NCI-H1436 (cell line): ENCODE data around the gene NIPA2.
"Not testable (repeated sequence)": the region's sequence is repeated elsewhere in the genome, so short reads cannot be mapped to it uniquely, and the experiment has no call there.

Experiments used
- DNase-seq: peaks from one replicate; lab custom pipeline; 2025; lab: John Stamatoyannopoulos, UW

NIPA2 gene

GRCh38 chr15:22838292-22839042 lies at the start of gene NIPA2:
Gene NIPA2, plus strand, starts transcription at chr15:22838666. Its CDS starts 13,066 bp downstream, at chr15:22851732.
- DNase-seq = peak; percentile 98

- no peak for DNase-seq
These were observed 44.4 kb upstream of the NIPA2 start for GRCh38 chr15:22794063-22794462.

DNA sequence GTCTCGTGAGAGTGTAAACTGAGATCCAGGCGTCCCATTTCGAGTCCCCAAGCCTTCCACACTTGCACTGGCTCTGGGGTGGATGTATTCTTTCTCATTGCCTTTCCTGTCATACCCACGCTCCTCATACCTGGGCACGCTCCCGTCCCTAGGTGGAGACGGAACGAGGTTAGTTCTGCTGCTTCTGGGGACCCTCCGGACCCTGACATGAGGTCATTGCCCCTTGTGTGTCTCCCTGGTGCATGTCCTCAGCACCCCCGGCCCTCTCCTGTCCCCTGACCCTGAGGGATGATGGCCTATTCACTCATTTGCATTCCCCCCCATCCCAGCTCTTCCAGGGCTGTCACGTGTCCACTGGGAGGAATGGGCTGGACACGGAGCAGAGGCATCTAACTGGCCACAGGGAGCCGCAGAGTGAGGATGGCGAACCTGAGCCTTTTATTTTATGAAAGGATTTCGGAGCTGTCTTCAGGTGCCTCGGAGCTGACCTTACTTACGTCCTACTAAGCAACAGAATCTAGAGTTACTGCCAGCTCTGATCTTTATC lies 43.8 kb upstream of the NIPA2 start:
- DNase-seq = no peak

DNA sequence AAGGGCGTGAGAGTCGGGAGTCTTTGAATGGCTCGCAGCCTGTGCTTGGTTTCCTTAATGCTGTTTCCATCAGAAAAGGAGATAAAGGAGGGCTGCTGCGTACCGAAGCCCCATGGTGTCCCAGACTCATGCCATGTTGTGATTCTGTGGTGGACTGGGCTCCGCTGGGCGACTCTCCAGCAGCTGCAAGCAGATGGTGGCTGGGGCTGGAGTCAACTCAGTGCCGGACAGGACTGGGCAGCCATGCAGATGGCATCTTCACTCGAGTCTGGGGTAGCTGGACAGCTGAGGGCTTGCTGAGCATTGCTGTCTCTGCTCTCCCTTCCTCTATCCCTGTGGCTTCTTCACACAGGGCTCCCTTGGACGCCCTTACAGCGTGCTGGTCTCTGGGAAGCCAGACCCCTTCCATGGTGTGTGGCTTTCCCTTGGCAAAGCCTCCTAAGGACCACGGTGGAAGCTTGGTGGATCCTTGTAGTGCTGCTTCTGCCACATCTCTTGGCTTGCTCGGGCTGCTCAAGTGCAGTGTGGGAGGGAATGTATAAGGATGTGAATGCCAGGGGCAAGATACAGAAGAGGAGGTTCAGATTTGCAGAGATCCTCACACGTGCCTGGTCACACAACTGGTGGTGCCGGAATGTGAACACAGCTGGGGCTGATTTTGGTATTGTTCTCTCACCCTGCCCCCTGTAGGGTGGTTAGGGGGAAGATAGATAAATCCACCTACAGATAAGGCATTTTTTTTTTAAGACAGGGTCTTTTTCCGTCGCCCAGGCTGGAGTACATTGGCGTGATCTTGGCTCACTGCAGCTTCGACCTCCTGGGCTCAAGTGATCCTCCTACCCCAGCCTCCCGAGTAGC lies 43.0 kb upstream of the NIPA2 start:
- no peak for DNase-seq

GRCh38 chr15:22796079-22796478 lies 42.4 kb upstream of the NIPA2 start:
- DNase-seq = no peak

GRCh38 chr15:22799902-22800301 lies 38.6 kb upstream of the NIPA2 start:
- no peak for DNase-seq

DNA sequence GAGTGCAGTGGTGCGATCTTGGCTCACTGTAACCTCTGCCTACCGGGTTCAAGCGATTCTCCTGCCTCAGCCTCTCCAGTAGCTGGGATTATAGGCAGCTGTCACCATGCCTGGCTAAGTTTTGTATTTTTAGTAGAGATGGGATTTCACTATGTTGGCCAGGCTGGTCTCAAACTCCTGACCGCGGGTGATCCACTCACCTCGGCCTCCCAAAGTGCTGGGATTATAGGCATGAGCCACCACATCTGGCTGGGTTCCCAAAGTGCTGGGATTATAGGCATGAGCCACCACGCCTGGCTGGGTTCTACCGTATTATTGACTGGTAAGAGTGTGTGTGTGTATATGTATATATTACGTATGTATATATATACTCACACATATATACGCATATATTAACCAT lies 35.5 kb upstream of the NIPA2 start:
- not testable (repeated sequence) for DNase-seq

GRCh38 chr15:22806156-22806555 lies 32.3 kb upstream of the NIPA2 start:
- DNase-seq = no peak

DNA sequence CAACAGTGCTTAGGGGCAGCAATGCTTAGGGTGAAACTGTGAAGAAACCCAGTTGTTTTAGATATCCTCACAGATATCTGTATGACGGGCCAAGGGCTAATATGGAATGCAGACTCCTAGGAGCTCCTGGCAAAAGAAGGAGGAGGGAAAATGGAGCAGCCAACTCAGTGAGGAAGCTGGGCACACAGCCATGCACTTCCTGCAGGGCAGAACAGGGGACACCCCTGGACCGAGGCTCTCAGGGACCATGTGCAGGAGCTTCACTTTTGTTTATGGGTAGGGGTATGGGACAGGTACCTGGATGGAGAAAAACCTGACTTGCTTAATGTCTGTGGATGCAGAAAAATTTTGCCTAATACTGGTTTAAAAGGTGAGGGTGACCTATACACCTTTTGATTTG lies 31.8 kb upstream of the NIPA2 start:
- no peak for DNase-seq

DNA sequence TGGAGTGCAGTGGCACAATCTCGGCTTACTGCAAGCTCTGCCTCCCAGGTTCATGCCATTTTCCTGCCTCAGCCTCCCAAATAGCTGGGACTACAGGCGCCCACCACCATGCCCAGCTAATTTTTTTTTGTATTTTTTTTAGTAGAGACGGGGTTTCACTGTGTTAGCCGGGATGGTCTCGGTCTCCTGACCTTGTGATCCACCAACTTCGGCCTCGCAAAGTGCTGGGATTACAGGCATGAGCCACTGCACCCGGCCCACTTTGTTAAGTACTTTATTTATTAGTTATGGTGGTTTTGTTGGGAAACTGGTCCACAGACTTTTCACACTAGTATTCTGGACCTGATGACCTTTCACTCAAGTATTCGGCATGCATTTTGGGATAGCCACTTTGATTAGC lies 30.6 kb upstream of the NIPA2 start:
- not testable (repeated sequence) for DNase-seq

DNA sequence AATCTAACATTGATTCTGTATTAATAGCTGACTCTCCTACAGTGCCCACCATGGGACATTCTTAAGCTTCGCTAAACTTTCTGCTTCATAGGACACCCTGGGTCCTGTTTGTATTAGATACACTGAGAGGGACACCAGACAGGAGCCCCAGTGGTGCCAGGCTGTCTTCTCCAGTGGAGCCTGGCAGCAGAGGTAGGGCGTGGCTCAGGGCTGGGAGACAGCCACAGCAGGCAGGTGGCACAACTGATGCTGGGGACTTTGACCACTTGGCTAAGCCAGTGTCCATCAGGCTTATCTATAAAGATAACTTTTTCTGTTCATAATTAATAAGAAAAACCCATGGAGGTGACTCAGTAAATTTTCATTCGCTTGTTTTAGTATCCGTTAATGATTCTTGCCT lies 30.2 kb upstream of the NIPA2 start:
- DNase-seq = no peak

DNA sequence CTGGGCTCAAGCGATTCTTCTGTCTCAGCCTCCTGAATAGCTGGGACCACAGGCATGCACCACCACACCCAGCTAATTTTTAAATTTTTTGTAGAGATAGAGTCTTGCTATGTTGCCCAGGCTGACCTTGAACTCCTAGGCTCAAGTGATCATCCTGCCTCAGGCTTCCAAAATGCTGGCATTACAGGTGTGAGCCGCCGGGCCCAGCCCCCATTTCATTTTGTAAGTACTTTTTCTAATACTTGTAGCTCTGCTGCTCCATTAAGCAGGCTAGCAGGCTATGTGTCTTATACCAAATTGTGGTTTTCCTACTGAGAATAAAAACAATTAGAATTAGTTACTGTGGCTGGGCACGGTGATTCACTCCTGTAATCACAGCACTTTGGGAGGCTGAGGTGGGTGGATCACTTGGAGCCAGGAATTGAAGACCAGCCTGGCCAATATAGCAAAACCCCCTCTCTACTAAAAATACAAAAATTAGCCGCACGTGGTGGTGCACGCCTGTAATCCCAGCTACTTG lies 29.6 kb upstream of the NIPA2 start:
- DNase-seq = no peak

DNA sequence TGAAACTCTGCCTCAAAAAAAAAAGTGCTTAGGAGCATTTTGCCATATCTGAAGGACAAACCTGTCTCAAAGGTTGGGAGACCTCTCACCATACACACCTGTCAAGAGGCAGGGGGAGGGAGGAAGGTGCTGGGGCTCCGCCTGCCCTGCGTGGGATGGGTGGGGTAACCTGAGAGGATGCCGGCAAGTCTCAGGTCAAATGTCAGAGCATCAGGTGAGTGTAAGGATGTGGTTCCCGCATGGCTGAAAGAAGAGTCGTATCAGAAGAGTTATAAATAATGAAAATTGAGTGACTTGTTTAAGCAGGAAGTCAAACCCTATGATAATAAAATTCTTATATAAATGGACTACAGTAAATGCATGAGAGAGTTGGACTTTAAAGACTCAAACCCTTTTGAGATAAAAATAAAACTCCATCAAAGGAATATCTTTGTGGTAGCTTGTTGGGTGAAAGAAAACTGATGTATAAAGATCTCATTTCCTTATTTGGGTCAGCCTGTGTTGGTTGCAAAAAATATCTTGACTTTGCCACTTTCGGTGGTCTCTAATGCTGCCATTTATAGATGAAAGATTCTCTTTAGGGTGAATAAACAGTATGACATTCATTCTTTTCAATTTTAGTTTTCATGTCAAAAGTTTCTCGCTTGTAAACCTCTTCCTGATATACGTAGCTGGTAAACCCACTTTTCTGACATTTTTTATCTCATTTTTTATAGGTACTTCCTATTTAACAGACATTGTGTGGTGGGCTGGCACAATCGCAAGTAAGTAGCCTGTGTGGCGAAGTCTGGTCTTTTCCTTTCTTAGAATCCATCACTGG lies 28.2 kb upstream of the NIPA2 start:
- no peak for DNase-seq

DNA sequence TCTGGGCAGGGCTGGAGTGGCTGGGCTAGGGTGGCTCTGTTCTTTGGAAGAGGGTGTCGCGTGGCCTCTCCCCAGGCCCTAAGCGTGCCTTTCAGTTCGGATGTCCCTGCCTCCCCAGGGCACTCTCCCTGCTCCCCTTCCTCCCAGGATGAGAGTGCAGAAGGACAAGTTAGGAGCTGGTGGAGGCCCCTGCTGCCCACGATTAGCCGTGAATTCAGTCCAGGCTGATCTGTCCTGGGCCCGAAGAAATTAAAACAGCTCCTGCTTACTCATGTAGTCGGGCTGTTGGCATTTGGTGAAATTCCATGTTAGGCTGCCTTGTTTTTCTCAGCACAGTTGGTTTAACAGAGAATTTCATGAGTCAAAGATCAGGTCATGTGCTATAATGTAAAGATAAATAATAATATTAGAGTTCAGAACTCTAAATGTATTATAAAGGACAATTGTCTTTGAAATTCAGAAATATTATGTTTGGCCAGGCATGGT lies 27.6 kb upstream of the NIPA2 start:
- no peak for DNase-seq

DNA sequence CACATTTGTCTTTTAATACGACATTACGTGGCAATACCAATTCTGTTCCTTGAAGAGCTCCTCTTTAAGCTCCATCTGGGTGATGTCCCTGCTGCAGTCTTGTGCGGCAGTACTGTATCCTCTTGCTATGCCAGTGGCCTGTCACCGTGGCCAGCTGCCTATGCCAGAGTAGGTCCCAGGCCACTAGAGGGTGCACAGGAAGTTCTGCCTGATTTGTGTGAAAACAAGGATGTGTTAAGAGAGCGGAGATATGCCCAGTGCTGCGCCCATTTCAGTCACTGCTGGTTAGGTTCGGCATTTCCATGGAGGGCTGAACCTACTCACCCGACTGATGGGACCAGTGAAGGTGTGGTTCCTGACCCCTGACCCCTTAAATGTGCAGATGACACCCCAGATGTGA lies 26.8 kb upstream of the NIPA2 start:
- no peak for DNase-seq

DNA sequence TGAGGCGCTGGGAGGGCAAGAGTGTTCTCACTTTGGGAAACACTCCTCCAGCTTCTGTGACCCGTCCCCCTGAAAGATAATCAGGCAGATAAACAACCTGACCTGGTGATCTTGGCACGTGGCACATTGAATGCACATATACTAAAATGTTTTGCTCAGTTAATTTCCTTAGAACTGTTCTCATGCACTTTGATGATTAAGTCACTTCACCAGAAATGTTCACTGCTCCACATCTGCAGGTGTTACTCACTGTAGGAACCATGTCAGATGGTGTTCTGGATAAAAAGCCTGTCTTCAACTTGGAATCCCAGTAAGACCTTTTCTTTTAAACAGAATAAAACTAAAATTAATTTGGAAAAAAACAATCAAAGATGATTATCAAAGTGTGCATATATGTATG lies 24.6 kb upstream of the NIPA2 start:
- no peak for DNase-seq

DNA sequence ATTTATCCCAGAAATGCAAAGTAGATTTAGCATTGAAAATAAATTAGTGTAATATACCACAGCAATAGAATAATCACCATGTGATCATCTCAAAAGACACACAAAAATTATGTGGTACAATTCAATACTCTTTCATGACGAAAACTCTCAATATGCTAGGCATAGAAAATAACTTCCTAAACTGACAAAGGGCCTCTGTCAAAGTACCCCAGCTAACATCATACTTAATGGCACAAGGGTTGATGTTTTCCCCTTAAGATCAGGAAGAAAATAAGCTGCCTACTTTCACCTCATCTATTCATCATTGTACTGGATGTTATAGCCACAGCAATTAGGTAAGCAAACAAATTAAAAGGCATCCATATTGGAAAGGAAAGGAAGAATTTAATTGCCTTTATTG lies 22.7 kb upstream of the NIPA2 start:
- peak; percentile 46 for DNase-seq

DNA sequence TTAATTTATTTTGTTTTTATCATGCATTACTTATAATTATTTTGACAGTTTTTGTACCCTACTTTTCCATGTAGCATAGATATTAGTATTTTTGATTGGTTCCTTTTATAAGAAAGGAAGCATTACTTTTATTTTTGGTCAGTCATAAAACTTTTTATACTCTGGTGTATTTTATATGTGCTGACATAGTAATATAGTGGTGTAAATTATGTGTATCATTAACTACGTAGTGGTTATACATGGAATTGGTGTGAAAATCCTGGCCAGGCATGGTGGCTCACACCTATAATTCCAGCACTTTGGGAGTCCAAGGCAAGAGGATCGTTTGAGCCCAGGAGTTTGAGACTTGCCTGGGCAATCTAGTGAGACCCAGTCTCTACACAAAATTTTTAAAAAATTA lies 18.8 kb upstream of the NIPA2 start:
- no peak for DNase-seq

DNA sequence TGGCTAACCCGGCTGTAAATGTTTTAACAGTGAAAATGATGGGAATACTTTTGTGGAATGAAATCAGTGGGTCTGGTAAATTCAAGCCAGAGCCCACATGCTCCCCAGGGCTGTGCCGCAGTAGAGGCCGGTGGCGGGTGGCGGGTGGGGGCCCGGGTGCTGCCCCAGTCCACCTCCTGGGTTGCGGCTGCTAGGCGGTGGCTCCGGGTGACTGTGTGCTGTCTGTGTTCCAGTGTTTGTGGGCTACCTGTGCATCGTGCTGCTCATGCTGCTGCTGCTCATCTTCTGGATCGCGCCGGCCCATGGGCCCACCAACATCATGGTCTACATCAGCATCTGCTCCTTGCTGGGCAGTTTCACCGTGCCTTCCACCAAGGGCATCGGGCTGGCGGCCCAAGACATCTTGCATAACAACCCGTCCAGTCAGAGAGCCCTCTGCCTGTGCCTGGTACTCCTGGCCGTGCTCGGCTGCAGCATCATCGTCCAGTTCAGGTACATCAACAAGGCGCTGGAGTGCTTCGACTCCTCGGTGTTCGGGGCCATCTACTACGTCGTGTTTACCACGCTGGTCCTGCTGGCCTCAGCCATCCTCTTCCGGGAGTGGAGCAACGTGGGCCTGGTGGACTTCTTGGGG lies 14.9 kb upstream of the NIPA2 start:
- no peak for DNase-seq

DNA sequence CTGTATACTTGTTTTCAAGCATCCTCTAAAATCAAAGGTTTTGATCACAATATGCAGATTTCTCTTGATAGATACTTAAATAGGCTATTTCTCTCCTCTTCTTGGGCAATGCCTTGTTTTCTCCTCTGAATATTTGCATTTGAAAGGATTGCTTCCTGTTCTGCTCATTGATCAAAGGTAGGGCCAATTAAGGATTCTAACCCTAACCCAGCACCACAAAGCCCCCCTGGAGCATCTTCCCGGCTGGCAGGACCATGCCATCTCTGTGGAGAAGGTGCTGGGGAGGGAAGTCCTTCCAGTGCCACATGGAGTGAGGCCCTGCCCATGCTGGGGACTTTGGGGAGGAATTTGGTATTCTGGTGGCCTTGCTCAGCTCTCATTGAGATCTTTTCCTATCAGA lies 11.3 kb upstream of the NIPA2 start:
- DNase-seq = no peak

GRCh38 chr15:22831473-22831872 lies 7.0 kb upstream of the NIPA2 start:
- DNase-seq = no peak
